NCI-H2107 (cell line): Measurements from ENCODE around the gene RASA3.
"Not testable (repeated sequence)": the region's sequence is repeated elsewhere in the genome, so short reads cannot be mapped to it uniquely, and the experiment has no call there.

Experiments
- DNase-seq: peaks from one replicate; lab custom pipeline; 2025; lab: John Stamatoyannopoulos, UW

The RASA3 gene

DNA sequence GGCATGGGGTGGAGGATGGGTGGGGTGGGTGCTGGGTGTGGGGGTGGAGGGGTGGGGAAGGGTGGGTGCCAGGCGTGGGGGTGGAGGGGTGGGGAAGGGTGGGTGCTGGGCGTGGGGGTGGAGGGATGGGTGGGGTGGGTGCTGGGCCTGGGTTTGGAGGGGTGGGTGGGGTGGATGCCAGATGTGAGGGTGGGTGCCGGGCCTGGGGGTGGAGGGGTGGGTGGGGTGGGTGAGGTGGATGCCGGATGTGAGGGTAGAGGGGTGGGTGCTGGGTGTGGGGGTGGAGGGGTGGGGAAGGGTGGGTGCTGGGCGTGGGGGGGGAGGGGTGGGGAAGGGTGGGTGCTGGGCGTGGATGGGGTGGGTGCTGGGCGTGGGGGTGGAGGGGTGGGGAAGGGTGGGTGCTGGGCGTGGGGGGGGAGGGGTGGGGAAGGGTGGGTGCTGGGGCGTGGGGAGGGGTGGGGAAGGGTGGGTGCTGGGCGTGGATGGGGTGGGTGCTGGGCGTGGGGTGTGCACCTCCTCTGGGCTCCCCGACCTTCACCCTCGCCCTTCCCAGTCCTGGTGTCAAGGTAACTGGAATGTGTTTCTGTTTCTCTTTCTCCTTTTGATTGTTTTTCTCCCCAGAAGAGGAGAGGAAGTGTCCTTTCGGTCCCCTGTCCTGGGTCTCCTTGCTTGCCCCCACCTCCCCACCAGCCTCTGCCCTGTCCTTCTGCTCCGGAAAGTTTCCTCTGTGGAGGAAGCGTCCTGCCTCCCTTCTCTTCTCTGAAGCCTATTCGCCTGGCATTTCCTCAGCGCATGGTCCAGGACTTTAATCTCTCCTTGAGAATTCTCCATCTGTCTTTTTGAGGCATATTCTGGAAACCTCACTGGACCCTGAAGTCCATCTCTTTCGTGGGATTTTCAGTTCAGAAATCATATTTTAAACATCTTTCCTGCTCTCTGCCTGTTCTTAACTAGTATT lies 23.8 kb upstream of the RASA3 start:
- DNase-seq: no peak

GRCh38 chr13:114155320-114155719 lies 22.9 kb upstream of the RASA3 start:
- DNase-seq: no peak

DNA sequence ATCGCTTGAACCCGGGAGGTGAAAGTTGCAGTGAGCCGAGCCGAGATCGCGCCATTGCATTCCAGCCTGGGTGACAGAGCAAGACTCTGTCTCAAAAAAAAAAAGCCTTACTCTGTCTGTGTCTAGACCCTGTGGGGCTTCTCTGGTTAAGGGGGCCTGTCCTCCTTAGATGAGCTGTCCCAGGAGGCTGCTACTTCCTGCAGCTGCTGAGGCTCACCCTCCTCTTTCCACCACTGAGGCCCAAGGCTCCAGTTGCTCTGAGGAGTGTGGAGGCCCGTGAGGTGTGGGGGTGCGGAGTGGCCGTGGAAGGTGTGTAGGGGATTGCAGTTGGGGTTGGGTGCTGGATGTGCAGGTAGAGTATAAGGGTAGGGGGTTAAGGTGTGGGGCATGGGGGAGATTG lies 22.1 kb upstream of the RASA3 start:
- DNase-seq: no peak

DNA sequence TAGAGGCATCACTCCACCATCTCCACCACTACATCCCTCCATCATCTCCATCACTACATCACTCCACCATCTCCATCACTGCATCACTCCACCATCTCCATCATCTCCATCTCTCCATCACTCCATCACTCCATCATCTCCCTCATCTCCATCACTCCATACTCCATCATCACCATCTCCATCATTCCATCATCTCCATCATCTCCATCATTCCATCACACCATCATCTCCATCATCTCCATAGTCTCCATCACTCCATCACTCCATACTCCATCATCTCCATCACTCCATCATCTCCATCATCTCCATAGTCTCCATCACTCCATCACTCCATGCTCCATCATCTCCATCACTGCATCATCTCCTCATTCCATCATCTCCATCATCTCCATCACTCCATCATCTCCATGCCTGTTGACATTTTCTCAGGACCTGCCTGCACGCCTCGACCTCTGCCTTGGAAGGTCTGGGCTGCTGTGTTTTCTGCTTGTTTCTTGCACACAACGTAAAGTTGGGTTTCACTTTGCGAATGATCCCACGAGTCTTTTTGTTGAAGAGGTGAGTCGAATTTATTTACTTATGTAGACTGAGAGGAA lies 21.2 kb upstream of the RASA3 start:
- no peak for DNase-seq

- DNase-seq: no peak
Measured at GRCh38 chr13:114152831-114153371, 20.5 kb upstream of the RASA3 start.

- DNase-seq: no peak
Measured at GRCh38 chr13:114152285-114152645, 19.8 kb upstream of the RASA3 start.

GRCh38 chr13:114151565-114152284 lies 19.3 kb upstream of the RASA3 start:
- DNase-seq: no peak

- no peak for DNase-seq
Measured at GRCh38 chr13:114151031-114151430, 18.6 kb upstream of the RASA3 start.

GRCh38 chr13:114149774-114150740 lies 17.6 kb upstream of the RASA3 start:
- peak; percentile 50 for DNase-seq

GRCh38 chr13:114148886-114149285 lies 16.5 kb upstream of the RASA3 start:
- not testable (repeated sequence) for DNase-seq

DNA sequence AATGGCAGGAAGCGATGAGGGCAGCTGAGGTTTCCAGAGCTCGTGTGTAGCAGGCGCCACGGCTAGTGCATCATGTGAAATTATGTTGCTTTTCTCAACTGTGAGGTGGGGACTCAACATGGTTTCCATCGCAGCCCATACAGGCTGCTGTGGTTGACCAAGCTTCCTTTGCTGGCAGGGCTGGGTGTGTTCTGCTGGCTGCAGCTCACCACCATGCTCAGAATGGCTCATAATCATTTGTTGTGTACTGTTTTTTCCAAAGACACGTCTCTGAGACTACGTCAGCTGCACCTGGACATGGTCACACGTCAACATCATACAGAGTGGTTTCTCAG lies 16.1 kb upstream of the RASA3 start:
- DNase-seq: no peak

- no peak for DNase-seq
Measured at GRCh38 chr13:114147803-114148520, 15.5 kb upstream of the RASA3 start.

GRCh38 chr13:114146629-114147028 lies 14.2 kb upstream of the RASA3 start:
- DNase-seq: no peak

DNA sequence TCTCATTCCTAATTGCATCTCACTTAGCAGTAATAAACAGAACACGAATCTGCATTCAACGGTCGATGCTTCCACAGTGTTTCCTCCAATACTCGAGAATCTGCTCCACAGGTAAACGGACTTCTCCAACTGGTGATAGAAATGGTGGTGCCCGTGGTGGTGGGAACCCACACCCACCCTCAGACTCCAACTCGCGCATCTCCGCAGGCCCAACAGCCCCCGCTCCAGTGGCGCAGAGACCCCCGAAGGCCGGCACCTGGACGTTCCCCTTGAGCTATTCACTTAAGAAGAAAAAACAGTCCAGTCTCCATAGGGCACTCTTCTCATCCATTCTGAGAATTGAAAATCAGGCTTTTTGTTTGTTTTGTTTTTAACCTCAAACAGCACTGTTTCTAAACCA lies 13.8 kb upstream of the RASA3 start:
- DNase-seq: no peak

GRCh38 chr13:114145722-114146121 lies 13.3 kb upstream of the RASA3 start:
- DNase-seq: no peak

- DNase-seq: no peak
Measured at GRCh38 chr13:114145256-114145655, 12.8 kb upstream of the RASA3 start.

- no peak for DNase-seq
Measured at GRCh38 chr13:114144606-114145244, 12.3 kb upstream of the RASA3 start.

DNA sequence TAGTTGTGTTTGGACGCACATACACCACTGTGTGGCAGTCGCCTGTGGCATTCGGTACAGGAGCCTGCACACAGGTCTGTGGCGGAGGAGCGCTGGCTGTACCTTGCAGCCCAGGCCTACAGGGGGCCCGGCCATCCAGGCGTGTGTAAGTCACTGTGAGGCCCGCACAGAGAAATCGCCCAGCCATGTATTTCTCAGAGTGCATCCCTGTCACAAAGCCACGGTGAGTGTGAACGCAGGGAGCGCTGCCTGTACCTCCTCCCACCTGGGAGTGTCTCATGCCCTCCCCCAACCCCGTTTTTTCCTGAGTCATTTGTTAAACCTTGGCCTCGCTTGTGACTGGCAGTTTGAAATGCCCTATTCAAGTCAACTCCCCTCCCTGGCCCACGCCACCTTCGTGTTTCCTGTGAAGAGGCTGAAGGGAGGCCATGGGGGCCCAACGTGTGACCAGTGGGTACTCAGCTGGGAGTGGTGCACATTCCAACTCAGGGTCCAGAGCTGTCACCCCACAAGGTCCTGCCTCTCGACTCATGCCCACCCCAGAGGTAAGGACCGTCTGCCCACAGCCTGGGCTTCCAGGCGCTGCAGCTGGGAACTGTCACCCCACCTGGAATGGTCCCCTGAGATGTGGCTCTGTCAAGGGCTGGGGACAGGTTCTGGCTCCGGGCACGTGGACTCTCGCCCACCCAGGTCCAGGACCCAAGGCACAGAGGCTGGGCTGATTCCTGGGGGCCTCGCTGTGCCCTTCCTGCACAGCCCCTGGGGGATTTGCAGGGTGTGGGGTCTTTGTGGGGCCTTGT lies 11.6 kb upstream of the RASA3 start:
- no peak for DNase-seq
